ENCODE measurements around the gene PLAAT2. TPM values are rescaled to one million over a fixed set of nuclear protein-coding genes. Genes with fewer than 3 reads are reported as not detected.
"Not testable (repeated sequence)": the region's sequence is repeated elsewhere in the genome, so short reads cannot be mapped to it uniquely, and the experiment has no call there.

Gene PLAAT2
- total RNA-seq, 1 experiment from 2014 or later, result 13.6 TPM

DNA sequence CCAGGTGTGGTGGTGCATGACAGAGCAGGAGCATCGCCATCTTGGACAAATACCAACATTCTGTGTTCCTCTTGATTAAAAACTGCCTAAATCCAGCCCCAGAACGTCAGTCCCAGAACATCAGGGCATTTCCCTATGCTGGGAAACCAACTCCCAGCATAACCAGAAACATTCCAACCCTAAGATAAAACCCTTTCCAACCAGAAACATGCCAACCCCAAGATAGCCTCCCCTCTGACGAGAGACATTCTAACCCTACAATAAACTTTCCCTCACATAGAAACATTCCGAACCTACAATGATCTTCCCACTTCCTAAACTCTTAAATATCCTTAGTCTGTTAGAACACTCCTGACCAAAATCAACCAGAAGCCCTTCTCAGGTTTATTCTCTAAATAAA lies 15.0 kb downstream of the PLAAT2 start:
- Histone ChIP-seq H4K20me1 (ENCODE audit: insufficient read depth) (no peaks in the 10 kb centered on the region), H3K9me3 (ENCODE audit: insufficient read depth, low read depth) (no peaks in the 10 kb centered on the region), H2AFZ (no peak overlapping the region), H3K4me2 (no peak overlapping the region), H3K79me2 (ENCODE audit: low read depth) (no peaks in the 10 kb centered on the region), H3K27me3 (ENCODE audit: insufficient read depth, low read depth) (no peaks in the 10 kb centered on the region), H3K4me3 (no peak overlapping the region), H3K9me2 (ENCODE audit: insufficient read depth) (no peaks in the 10 kb centered on the region), H3K36me3 (ENCODE audit: low read depth) (no peaks in the 10 kb centered on the region), H3F3A (ENCODE audit: insufficient read depth, low read depth) (no peaks in the 10 kb centered on the region), H3K27ac (no peak overlapping the region), H3K4me1 (replicated peaks; ENCODE audit: insufficient read depth) (no peaks in the 10 kb centered on the region)
- no TSS peak for BruUV-seq (replicated peaks)
- TF ChIP-seq CTCF (conservative IDR thresholded peaks at IDR 0.05) (no peak), EZH2 (IDR thresholded peaks at IDR 0.05; ENCODE audit: low read depth) (no peak)
- DNase-seq, result no peak
- ChIA-PET CTCF (no interaction called here), POLR2A (ENCODE audit: unreplicated experiment) (interaction anchor here (0.6 kb wide), 1 partner anchor 1749 kb away, joined by 4 read pairs; no protein-coding TSS in a partner anchor)
- intact Hi-C loops (cut with micrococcal nuclease; ENCODE audit: unreplicated experiment), result no loop called here

DNA sequence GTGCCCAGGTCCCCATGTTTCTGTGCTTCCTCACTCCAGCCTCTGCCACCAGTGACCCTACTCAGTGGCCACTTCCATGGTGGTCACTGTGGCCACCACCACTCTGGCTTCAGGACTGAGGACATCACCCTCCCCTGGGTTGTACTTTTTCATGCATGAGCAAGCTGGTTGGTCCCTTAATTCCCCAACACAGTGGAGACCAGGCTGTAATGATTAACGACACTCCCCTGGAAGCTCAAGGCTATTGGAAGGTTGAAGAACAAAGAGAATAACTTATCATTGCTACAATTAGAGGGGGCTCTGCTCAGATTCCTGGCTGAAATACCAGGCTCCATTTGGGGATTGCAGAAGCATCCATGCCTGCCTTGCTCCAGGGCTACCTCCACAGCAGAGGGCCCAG lies 16.1 kb downstream of the PLAAT2 start:
- BruUV-seq (replicated peaks), result no TSS peak

GRCh38 chr11:63543711-63544110 lies 19.5 kb downstream of the PLAAT2 start:
- H2AFZ ChIP-seq, result no peak overlapping the region
- no peaks in the 10 kb centered on the region for H3K27me3 ChIP-seq (ENCODE audit: insufficient read depth, low read depth)
- no peaks in the 10 kb centered on the region for H3F3A ChIP-seq (ENCODE audit: insufficient read depth, low read depth)
- no peak for DNase-seq
- H4K20me1 ChIP-seq (ENCODE audit: insufficient read depth), result no peaks in the 10 kb centered on the region
- no peaks in the 10 kb centered on the region for H3K36me3 ChIP-seq (ENCODE audit: low read depth)
- no TSS peak for BruUV-seq (replicated peaks)
- no peak overlapping the region for H3K4me2 ChIP-seq
- no peaks in the 10 kb centered on the region for H3K4me1 ChIP-seq (replicated peaks; ENCODE audit: insufficient read depth)
- H3K27ac ChIP-seq, result no peak overlapping the region
- H3K9me3 ChIP-seq (ENCODE audit: insufficient read depth, low read depth), result no peaks in the 10 kb centered on the region
- TF ChIP-seq EZH2 (IDR thresholded peaks at IDR 0.05; ENCODE audit: low read depth), result no peak
- no peak for TF ChIP-seq CTCF (conservative IDR thresholded peaks at IDR 0.05)
- intact Hi-C loops (cut with micrococcal nuclease; ENCODE audit: unreplicated experiment), result no loop called here
- no peaks in the 10 kb centered on the region for H3K79me2 ChIP-seq (ENCODE audit: low read depth)
- H3K4me3 ChIP-seq, result no peak overlapping the region
- no peaks in the 10 kb centered on the region for H3K9me2 ChIP-seq (ENCODE audit: insufficient read depth)
- POLR2A ChIA-PET (ENCODE audit: unreplicated experiment), result no interaction called here
- CTCF ChIA-PET, result no interaction called here

More for the DNA sequence above, 16.1 kb downstream of the PLAAT2 start:
- H3K27me3 ChIP-seq (ENCODE audit: insufficient read depth, low read depth), result no peaks in the 10 kb centered on the region
- H3K79me2 ChIP-seq (ENCODE audit: low read depth), result no peaks in the 10 kb centered on the region
- H3K9me2 ChIP-seq (ENCODE audit: insufficient read depth), result no peaks in the 10 kb centered on the region
- H3K4me3 ChIP-seq, result no peak overlapping the region
- no peak overlapping the region for H2AFZ ChIP-seq
- ChIA-PET POLR2A (ENCODE audit: unreplicated experiment) (no interaction called here), CTCF (no interaction called here)
- intact Hi-C loops (cut with micrococcal nuclease; ENCODE audit: unreplicated experiment), result no loop called here
- TF ChIP-seq CTCF (conservative IDR thresholded peaks at IDR 0.05) (no peak), EZH2 (IDR thresholded peaks at IDR 0.05; ENCODE audit: low read depth) (no peak)
- no peaks in the 10 kb centered on the region for H4K20me1 ChIP-seq (ENCODE audit: insufficient read depth)
- H3K4me2 ChIP-seq, result no peak overlapping the region
- no peaks in the 10 kb centered on the region for H3F3A ChIP-seq (ENCODE audit: insufficient read depth, low read depth)
- no peak for DNase-seq
- no peaks in the 10 kb centered on the region for H3K9me3 ChIP-seq (ENCODE audit: insufficient read depth, low read depth)
- H3K27ac ChIP-seq, result no peak overlapping the region
- no peaks in the 10 kb centered on the region for H3K4me1 ChIP-seq (replicated peaks; ENCODE audit: insufficient read depth)
- H3K36me3 ChIP-seq (ENCODE audit: low read depth), result no peaks in the 10 kb centered on the region

GRCh38 chr11:63542506-63542905 lies 20.7 kb downstream of the PLAAT2 start:
- H3K4me1 ChIP-seq (replicated peaks; ENCODE audit: insufficient read depth); CTCF ChIA-PET; H3K4me2 ChIP-seq; H3K79me2 ChIP-seq (ENCODE audit: low read depth); H3F3A ChIP-seq (ENCODE audit: insufficient read depth, low read depth); BruUV-seq (replicated peaks); H4K20me1 ChIP-seq (ENCODE audit: insufficient read depth); intact Hi-C loops (cut with micrococcal nuclease; ENCODE audit: unreplicated experiment); H3K9me3 ChIP-seq (ENCODE audit: insufficient read depth, low read depth); H3K27me3 ChIP-seq (ENCODE audit: insufficient read depth, low read depth); H3K4me3 ChIP-seq; H3K9me2 ChIP-seq (ENCODE audit: insufficient read depth); H2AFZ ChIP-seq; H3K36me3 ChIP-seq (ENCODE audit: low read depth); H3K27ac ChIP-seq; DNase-seq: not testable (repeated sequence)
- POLR2A ChIA-PET (ENCODE audit: unreplicated experiment), result interaction anchor here (0.7 kb wide), 1 partner anchor 63 kb away, joined by 6 read pairs; no protein-coding TSS in a partner anchor
